PC-9 (cell line): ENCODE results near the gene RAB35.

Source experiments
- CTCF ChIP-seq: fragments of 200-600 bp; sonication (generic); conservative IDR thresholded peaks from 2 replicates; pipeline ENCODE4 v1.6.1; 2017; ENCODE audit warnings: mixed run types, antibody characterized with exemption, mild to moderate bottlenecking, moderate library complexity
- EZH2 ChIP-seq: fragments of 200-600 bp; sonication (generic); IDR thresholded peaks from 2 replicates; pipeline ENCODE4 v1.8.0; 2017; ENCODE audit warnings: antibody characterized with exemption, low read depth

GRCh38 chr12:120139958-120140357 lies 23.4 kb upstream of the RAB35 start:
- TF ChIP-seq CTCF (no peak), EZH2 (no peak)
